ENCODE results near the gene SFTA2.
A peak's percentile ranks its signal among the peaks of the same experiment; 100 is the strongest.
"Not testable (repeated sequence)": the region's sequence is repeated elsewhere in the genome, so short reads cannot be mapped to it uniquely, and the experiment has no call there.

SFTA2 gene

DNA sequence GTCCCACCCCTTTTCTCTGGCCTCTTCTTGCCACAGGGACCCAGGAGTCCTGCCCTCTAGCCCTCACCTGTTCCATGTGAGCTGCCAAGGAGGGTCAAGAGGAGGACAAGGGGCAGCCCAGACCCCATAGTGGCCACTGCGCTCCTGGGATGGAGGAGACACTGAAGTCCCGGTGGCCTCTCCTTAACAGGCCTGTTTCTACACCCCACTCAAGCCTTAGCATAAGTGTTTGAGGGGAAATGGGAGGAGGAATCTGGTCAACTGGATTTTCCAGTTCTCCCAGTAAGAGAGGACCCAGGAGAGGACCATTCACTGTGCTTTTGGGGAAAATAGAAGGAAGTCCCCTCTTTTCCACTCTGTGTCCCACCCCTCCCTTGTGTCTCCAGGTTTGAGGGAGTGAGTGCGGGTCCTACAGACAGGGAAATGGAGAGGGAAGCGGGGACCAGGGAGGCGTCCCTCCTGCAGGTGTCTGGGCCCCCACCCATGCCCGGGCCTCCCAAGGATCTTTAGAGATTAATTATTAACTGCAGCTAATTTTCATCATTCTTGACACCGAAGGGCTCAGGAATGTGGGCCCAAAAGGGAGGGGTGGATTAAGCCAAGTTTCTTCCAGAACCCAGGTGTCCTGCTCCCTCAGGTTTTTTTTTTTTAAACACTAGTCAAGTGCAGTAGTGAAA is at the start of gene SFTA2:
Gene SFTA2, minus strand, starts transcription at position 202 of the 677 bp plus-strand sequence. Its CDS starts 74 bp downstream, at position 128.
- Mint-ChIP-seq H3K4me1 (no peaks in the 10 kb centered on the region), H3K27me3 (peaks cover 39% of the 10 kb centered on the region), H3K36me3 (peaks cover 12% of the 10 kb centered on the region), H3K9me3 (peaks cover 3% of the 10 kb centered on the region), H3K27ac (no peak within 1 kb of the TSS), H3K4me3 (no peak within 1 kb of the TSS)
- no peak for DNase-seq
- CTCF ChIA-PET, result interaction anchor here (0.9 to 1.0 kb wide), 2 partner anchors 8 to 155 kb away, joined by 4 read pairs; partner anchors contain the start of gene MUCL3

DNA sequence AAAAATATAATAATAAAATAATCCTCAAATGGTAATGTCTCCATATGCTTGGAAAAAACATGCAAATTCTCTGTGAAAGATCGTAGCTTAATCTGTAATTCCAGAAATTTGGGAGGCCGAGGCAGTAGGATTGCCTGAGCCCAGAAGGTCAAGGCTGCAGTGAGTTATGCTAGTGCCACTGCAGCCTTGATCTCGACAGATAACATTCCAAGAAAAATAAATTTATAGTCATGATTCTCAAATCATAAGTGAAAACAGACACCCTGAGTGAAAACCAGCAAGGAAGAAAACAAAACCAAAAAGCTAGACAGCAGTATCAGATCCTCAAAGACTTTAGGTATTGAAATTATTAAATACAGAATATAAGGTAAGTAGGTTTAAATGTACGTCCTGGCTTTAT is 47.7 kb upstream of the SFTA2 start:
- no peak overlapping the region for H3K27ac Mint-ChIP-seq
- no peak for DNase-seq
- no peaks in the 10 kb centered on the region for H3K9me3 Mint-ChIP-seq
- H3K4me1 Mint-ChIP-seq, result no peaks in the 10 kb centered on the region
- H3K4me3 Mint-ChIP-seq, result no peak overlapping the region
- peaks cover 44% of the 10 kb centered on the region for H3K27me3 Mint-ChIP-seq
- H3K36me3 Mint-ChIP-seq, result no peaks in the 10 kb centered on the region
- CTCF ChIA-PET, result interaction anchor here (0.8 kb wide), 1 partner anchor 142 kb away, joined by 3 read pairs; no protein-coding TSS in a partner anchor

DNA sequence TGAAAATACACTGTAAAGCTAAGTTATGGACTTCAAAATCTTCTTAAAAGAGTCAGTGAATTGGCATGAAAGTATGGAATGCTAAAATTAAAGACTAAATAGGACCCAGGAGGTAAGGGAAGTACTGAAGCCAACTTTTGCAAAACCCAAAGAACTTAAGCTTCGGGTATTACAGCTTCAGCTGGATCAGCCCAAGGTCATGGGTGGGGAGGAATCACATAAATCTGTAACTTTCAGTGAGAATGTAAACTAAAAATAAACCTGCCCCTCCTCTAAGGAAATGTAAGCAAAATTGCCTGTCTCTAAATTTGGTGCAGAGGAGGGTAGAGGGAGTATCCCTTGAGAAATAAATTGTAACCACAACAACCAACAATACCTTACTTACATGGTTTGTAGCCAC is 47.2 kb upstream of the SFTA2 start:
- H3K27me3 Mint-ChIP-seq, result peaks cover 45% of the 10 kb centered on the region
- DNase-seq, result no peak
- no peaks in the 10 kb centered on the region for H3K36me3 Mint-ChIP-seq
- H3K27ac Mint-ChIP-seq, result no peak overlapping the region
- no peak overlapping the region for H3K4me3 Mint-ChIP-seq
- CTCF ChIA-PET, result interaction anchor here (0.8 kb wide), 1 partner anchor 143 kb away, joined by 3 read pairs; no protein-coding TSS in a partner anchor
- no peaks in the 10 kb centered on the region for H3K4me1 Mint-ChIP-seq
- no peaks in the 10 kb centered on the region for H3K9me3 Mint-ChIP-seq

DNA sequence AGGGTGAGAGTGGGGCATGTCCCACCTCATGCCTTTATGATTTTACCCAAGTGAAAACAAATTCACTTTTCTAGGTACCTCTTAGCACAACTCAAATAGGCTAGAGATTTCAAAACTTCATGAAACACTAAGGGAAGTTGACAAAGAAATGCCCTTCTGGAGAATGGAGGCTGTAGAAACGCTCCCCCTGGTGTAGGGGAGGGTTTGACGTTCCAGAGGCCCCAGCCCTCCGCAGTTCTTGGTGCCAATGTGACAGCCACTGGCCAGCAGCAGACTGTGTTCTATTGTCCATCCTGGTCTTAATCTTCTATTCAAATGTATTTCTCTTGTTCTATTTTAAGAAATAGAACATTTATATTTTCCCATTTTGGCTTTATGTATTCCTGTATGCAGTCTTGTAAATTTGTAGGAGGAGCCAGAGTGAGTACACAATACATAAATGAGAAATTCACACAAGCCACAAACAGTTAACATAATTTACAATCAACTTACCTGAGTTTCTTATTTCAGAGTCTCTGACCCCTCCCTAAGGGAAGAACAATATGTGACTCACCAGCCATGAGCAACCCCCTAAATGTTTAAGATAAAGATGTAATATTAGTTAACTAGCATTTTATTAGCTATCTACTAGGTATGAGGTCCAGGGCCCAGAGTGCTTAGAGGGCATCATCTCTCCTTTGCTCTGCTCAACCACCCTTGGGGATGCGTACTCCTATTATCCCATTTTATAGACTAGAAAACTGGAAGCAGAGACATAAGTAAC is 42.7 kb upstream of the SFTA2 start:
- Mint-ChIP-seq H3K9me3 (no peaks in the 10 kb centered on the region), H3K4me1 (no peaks in the 10 kb centered on the region), H3K36me3 (no peaks in the 10 kb centered on the region), H3K4me3 (no peak overlapping the region), H3K27me3 (peaks cover 27% of the 10 kb centered on the region), H3K27ac (no peak overlapping the region)
- CTCF ChIA-PET, result no interaction called here
- no peak for DNase-seq

DNA sequence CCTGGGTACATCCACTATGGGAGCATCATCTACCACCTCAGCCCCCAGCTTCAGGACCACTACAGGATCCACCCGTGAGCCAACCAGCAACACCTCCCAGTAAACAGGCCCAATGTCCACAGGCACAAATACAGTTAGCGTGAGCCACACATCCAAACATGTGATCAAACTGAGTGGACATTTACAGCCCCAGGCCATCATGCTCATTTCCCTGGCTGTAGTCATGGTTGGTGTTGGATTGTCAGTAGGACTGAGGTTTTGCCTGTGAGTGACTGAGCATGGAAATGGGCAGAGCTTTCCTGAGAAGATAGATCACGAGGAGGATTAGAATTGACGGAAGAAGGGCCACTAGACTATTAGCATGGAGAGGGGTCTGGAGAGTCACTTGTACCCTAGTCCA is 40.8 kb upstream of the SFTA2 start:
- Mint-ChIP-seq H3K4me1 (no peaks in the 10 kb centered on the region), H3K9me3 (no peaks in the 10 kb centered on the region), H3K27me3 (peaks cover 25% of the 10 kb centered on the region), H3K4me3 (no peak overlapping the region), H3K27ac (no peak overlapping the region), H3K36me3 (no peaks in the 10 kb centered on the region)
- no peak for DNase-seq
- CTCF ChIA-PET, result no interaction called here

DNA sequence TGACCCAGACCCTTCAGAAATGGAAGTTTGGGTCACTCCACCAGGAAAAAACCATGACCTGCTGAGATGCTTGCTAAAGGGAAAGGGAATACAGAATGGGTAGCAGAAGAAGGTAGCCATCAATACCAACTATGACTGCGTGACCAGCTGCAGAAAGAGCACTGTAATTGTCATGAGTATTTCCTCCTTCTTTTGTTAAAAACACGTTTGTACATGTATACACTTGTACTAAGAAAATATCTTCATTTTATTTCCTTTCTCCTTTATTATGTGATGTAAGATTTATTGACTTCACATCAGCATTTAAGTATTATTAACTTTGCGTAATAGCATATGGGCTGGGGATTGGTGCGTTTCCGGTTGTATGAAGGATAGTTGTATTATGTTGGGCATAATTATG is 39.0 kb upstream of the SFTA2 start:
- Mint-ChIP-seq H3K27ac (no peak overlapping the region), H3K4me1 (no peaks in the 10 kb centered on the region), H3K36me3 (no peaks in the 10 kb centered on the region), H3K9me3 (no peaks in the 10 kb centered on the region), H3K27me3 (peaks cover 27% of the 10 kb centered on the region), H3K4me3 (no peak overlapping the region)
- DNase-seq, result no peak
- CTCF ChIA-PET, result no interaction called here

DNA sequence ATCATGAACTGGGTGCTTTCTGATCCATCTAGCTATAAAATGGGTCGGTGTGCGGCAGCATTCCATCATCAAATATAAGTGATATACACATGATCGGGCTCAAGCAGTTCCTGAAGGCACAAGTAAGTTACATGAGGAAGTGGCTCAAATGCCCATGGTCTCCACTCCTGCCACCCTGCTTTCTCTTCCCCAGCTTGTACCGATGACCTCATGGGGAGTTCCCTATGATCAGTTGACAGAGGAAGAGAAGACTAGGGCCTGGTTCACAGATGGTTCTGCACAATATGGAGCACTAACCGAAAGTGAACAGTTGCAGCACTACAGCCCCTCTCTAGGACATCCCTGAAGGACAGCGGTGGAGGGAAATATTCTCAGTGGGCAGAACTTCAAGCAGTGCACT is 37.2 kb upstream of the SFTA2 start:
- H3K4me3 Mint-ChIP-seq, H3K27ac Mint-ChIP-seq, CTCF ChIA-PET, H3K4me1 Mint-ChIP-seq, H3K36me3 Mint-ChIP-seq, H3K9me3 Mint-ChIP-seq, DNase-seq: not testable (repeated sequence)
- peaks cover 41% of the 10 kb centered on the region for H3K27me3 Mint-ChIP-seq

DNA sequence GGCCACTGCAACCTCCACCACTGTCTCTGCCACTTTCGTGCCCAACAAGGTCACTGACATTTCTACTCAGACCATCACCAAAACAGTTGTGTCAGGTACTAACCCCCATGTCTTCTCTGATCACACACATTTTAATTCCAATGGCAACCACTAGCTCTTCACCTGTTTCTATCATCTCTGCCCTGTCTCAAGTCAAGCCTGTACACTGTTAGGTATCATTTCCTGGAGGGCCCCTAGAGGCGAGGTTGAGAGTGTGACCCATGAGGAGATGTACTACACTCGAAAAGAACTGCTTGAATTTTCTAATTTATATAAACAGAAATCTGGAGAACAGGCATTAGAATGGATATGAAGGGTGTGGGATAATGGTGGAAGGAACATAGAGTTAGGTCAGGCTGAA is 34.2 kb upstream of the SFTA2 start:
- Mint-ChIP-seq H3K4me1 (peaks cover 13% of the 10 kb centered on the region), H3K27me3 (peaks cover 44% of the 10 kb centered on the region), H3K9me3 (no peaks in the 10 kb centered on the region), H3K36me3 (no peaks in the 10 kb centered on the region), H3K4me3 (no peak overlapping the region), H3K27ac (no peak overlapping the region)
- no peak for DNase-seq
- CTCF ChIA-PET, result no interaction called here

DNA sequence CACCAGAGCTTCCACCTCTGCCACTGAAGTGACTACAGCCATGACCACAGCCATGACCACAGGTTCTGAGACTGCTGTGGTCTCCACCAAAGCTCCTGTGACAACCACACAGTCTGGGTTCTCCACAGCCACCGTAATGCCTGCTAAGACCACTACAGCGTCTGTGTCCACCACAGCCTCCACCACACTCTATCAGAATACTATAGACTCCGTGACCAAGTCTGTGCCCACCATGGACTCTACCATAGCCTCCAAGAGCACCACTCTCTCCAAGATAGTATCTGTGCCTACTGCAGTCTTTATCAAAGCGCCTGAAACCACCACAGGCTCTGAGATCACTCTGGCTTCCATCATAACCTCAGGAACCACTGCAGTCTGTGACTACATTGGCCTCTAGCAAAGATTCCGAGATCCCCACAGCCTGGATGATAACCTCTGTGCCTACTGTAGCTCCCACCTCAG is 33.2 kb upstream of the SFTA2 start:
- Mint-ChIP-seq H3K4me3 (no peak overlapping the region), H3K9me3 (no peaks in the 10 kb centered on the region), H3K36me3 (no peaks in the 10 kb centered on the region), H3K27me3 (peaks cover 48% of the 10 kb centered on the region), H3K27ac (no peak overlapping the region), H3K4me1 (peaks cover 13% of the 10 kb centered on the region)
- CTCF ChIA-PET, result interaction anchor here (1.4 kb wide), 1 partner anchor 23 kb away, joined by 3 read pairs; no protein-coding TSS in a partner anchor
- no peak for DNase-seq

DNA sequence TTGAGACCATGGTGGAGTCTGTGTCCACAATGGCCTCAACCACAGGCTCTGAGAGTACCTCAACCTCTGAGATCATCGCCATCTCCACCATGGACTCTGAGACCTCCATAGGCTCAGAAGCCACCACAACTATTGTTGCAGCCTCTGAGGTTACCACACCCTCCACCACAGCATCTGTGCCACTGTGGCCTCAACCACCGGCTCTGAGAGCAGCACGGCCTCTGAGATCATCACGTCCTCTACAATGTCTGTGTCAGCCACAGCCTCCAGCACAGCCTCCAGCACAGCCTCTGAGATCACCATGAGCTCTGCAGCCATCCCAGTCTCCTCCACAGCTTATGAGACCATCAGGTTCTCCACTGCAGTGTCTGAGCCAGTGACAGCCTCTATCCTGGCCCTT is 32.1 kb upstream of the SFTA2 start:
- no peak overlapping the region for H3K27ac Mint-ChIP-seq

DNA sequence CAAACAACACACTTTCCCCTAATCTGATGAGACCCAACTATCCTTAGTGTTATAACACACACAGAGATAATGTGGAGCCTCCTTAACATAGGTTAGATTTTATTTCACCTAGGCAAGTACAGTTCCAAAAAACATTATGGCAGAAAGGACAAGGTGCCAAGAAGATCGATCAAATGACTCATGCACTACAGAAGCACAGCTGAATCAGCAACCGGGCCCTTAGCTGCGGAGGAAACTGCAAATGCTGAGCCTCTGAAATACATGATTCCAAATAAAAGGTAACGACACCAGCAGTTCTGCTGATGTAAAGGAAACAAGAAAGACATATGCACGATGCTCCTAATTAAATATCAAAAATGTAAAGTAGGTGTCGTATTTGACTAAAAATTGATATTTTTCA is 31.7 kb upstream of the SFTA2 start:
- no peak for DNase-seq
- Mint-ChIP-seq H3K36me3 (no peaks in the 10 kb centered on the region), H3K9me3 (no peaks in the 10 kb centered on the region), H3K27me3 (peaks cover 49% of the 10 kb centered on the region), H3K4me1 (peaks cover 13% of the 10 kb centered on the region), H3K4me3 (no peak overlapping the region), H3K27ac (no peak overlapping the region)
- CTCF ChIA-PET, result no interaction called here

More for the DNA sequence above, 32.1 kb upstream of the SFTA2 start:
- Mint-ChIP-seq H3K9me3 (no peaks in the 10 kb centered on the region), H3K27me3 (peaks cover 49% of the 10 kb centered on the region), H3K4me3 (no peak overlapping the region), H3K36me3 (no peaks in the 10 kb centered on the region), H3K4me1 (peaks cover 13% of the 10 kb centered on the region)
- peak; percentile 25 for DNase-seq
- CTCF ChIA-PET, result interaction anchor here (1.4 kb wide), 1 partner anchor 24 kb away, joined by 3 read pairs; no protein-coding TSS in a partner anchor

DNA sequence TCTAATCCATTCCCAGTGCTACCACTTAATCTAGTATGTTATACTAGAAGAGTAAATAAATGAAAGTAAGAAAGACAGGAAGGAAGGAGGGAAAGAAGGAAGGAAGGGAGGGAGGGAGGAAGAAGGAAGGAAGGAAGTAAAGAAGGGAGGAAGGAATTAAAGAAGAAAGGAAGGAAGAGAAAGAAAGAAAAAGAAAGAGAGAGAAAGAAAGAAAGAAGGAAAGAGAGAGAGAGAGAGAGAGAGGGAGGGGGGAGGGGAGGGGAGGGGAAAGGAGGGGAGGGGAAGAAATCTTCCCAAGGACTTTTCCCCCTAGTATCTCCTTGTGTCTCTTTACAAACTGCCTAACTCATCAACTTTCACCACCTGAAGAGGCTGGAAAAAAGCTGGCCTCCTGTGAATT is 30.7 kb upstream of the SFTA2 start:
- H3K36me3 Mint-ChIP-seq, result no peaks in the 10 kb centered on the region
- H3K4me1 Mint-ChIP-seq, result peaks cover 13% of the 10 kb centered on the region
- H3K27ac Mint-ChIP-seq, result no peak overlapping the region
- no peak for DNase-seq
- peaks cover 57% of the 10 kb centered on the region for H3K27me3 Mint-ChIP-seq
- H3K9me3 Mint-ChIP-seq, result no peaks in the 10 kb centered on the region
- no peak overlapping the region for H3K4me3 Mint-ChIP-seq
- CTCF ChIA-PET, result no interaction called here

DNA sequence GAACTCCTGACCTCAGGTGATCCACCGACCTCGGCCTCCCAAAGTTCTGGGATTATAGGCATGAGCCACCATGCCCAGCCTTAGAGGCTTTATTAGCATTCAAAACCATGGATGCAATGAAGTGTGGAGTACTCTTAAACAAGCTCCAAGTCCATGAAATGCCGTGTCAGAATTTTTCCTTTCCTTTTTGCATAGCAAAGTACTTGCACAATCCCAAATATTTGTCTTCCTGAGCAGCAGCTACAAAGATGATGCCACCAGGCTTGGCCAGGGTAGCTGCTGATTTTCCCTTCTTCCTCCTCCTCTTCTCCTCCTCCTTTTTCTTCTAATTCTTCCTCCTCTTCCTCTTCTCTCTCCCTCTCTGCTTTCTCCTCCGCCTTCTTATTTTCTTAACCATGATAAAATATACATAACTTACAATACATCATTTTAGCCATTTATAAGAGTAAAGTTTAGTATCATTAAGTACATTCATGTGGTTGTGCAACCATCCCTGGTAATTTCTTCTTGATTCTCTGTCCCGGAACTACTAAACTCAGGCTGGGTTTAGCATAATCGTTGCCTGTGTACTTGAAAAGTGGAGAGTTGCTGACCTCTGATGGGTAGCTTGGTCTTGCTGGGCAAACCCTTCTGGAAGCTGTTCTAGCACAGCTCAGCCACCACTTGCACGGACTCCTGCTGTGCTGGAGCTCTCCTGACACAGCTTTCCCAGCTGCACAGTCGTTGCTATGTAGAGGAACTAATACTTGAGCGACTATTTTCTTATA is 29.1 kb upstream of the SFTA2 start:
- Mint-ChIP-seq H3K36me3 (no peaks in the 10 kb centered on the region), H3K27ac (no peak overlapping the region), H3K27me3 (peaks cover 71% of the 10 kb centered on the region), H3K4me3 (no peak overlapping the region), H3K4me1 (peaks cover 19% of the 10 kb centered on the region), H3K9me3 (no peaks in the 10 kb centered on the region)
- DNase-seq, result no peak
- CTCF ChIA-PET, result interaction anchor here (0.5 to 1.3 kb wide), 2 partner anchors 13 to 124 kb away, joined by 3 to 4 read pairs; no protein-coding TSS in a partner anchor

DNA sequence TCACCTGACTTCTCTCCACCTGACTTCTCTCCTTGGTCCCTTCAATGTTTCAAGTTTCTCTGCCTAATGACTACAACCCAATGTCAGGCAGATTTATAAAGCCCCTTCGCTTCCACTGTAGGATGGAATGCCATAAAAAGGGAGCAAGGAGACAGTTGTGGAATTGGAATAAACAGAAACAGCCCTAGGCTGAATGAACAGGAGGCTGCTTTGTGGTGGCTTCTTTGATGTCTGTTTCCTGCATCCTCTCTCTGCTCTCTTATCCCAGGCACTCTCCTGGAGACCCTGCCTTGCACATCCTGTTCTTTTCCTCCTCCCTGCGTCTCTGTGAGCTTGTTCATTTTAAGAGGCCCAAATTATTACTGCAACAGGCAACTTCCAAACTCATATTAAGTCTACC is 25.7 kb upstream of the SFTA2 start:
- Mint-ChIP-seq H3K36me3 (no peaks in the 10 kb centered on the region), H3K27ac (no peak overlapping the region), H3K9me3 (no peaks in the 10 kb centered on the region), H3K4me1 (peaks cover 17% of the 10 kb centered on the region), H3K4me3 (no peak overlapping the region), H3K27me3 (peaks cover 72% of the 10 kb centered on the region)
- no peak for DNase-seq
- CTCF ChIA-PET, result no interaction called here

Measured in activated naive CD4-positive, alpha-beta T cell treated with anti-CD3 and anti-CD28 coated beads, Interleukin-2, amount 10 ng/mL, durations not matched to agents 7 days and 5 days (primary cell).